K562 (cell line): Measurements from ENCODE around the gene GCC1. TPM values are rescaled to one million over a fixed set of nuclear protein-coding genes. Genes with fewer than 3 reads are reported as not detected.

ENCODE experiments used
- ATAC-seq: fragments of 200-7000 bp; cut with Tn5 transposase; 3 replicates; pipeline ENCODE4 v1.9.1; 2020; ENCODE audit warnings: moderate library complexity
- BruUV-seq: library from RNA; stranded (reverse); fragments of 400-500 nt; replicated peaks from 2 replicates; lab custom pipeline; 2021; lab: Mats Ljungman, UMichigan
- CTCF ChIA-PET: fragments of 300-600 bp; formaldehyde crosslinking; extraction: SDS; loops from one replicate; lab custom pipeline; 2021; ENCODE audit warnings: low intra/inter-chr PET ratio; lab: Yijun Ruan, JAX
- POLR2A ChIA-PET: fragments of 300-600, 350-650 bp; sonication (Branson Sonifier 250); formaldehyde crosslinking; extraction: SDS; loops from one replicate; lab custom pipeline; 2021; ENCODE audit warnings: antibody characterized with exemption, inconsistent platforms; lab: Yijun Ruan, JAX
- DNase-seq, 4 experiments: peaks; one replicate each; pipeline versions ENCODE4 v3.0.0 to v3.0.0-alpha.2; 2011 to 2018; ENCODE audit warnings: low spot score in 3 of 4, mixed read lengths in 3 of 4; ENCODE audit errors: extremely low read depth in 1 of 4
- FAIRE-seq: peaks from 2 replicates; lab custom pipeline; 2011; peaks lifted over from hg19 to GRCh38; lab: Jason Lieb, UNC
- H2AFZ ChIP-seq: 2 replicates; pipeline ENCODE4 v1.6.0; 2011; ENCODE audit warnings: low read depth, low read length, control low read depth, inconsistent platforms
- H3K27ac ChIP-seq: fragments of 200-600 bp; 3 replicates; pipeline ENCODE4 v1.8.0; 2011; ENCODE audit warnings: low read depth, mild to moderate bottlenecking, control low read depth, inconsistent platforms, low read length, moderate library complexity, mixed read lengths; ENCODE audit errors: extremely low read depth
- H3K27me3 ChIP-seq, 2 experiments: fragments of 300-600 bp in 1 of 2; 2 replicates in 1 of 2; 3 replicates in 1 of 2; pipeline versions ENCODE4 v1.6.0 to v1.8.0; 2011; ENCODE audit warnings: inconsistent platforms in 2 of 2, low read length in 2 of 2, mild to moderate bottlenecking in 1 of 2, mixed read lengths in 1 of 2, moderate library complexity in 1 of 2; ENCODE audit not compliant: control insufficient read depth in 2 of 2, insufficient read depth in 2 of 2
- H3K36me3 ChIP-seq: fragments of 300-600 bp; 3 replicates; pipeline ENCODE4 v1.8.0; 2011; ENCODE audit warnings: mild to moderate bottlenecking, low read length, inconsistent platforms; ENCODE audit not compliant: control insufficient read depth, insufficient read depth
- H3K4me1 ChIP-seq, 2 experiments: fragments of 200-600 bp in 1 of 2; replicated peaks in 1 of 2; 2 replicates in 1 of 2; 3 replicates in 1 of 2; pipeline versions ENCODE4 v1.5.1 to v1.8.0; 2011; ENCODE audit warnings: inconsistent platforms in 2 of 2, low read length in 2 of 2, mild to moderate bottlenecking in 1 of 2, mixed read lengths in 1 of 2, moderate library complexity in 1 of 2; ENCODE audit not compliant: control insufficient read depth in 2 of 2, insufficient read depth in 2 of 2
- H3K4me2 ChIP-seq: 2 replicates; pipeline ENCODE4 v1.6.1; 2011; ENCODE audit warnings: low read length, control low read depth, inconsistent platforms, mixed read lengths; ENCODE audit not compliant: insufficient read depth
- H3K4me3 ChIP-seq: fragments of 200-600 bp; sonication (generic), shearing (Covaris generic); 2 replicates; pipeline ENCODE4 v1.5.1; 2016; ENCODE audit warnings: control low read depth, inconsistent platforms
- H3K79me2 ChIP-seq: fragments of 200-600 bp; 3 replicates; pipeline ENCODE4 v1.8.0; 2011; ENCODE audit warnings: low read length, inconsistent platforms; ENCODE audit not compliant: control insufficient read depth, insufficient read depth
- H3K9ac ChIP-seq, 2 experiments: 2 replicates each; pipeline versions ENCODE4 v1.6.0 to v1.6.1; 2011; ENCODE audit warnings: low read depth in 2 of 2, low read length in 2 of 2, control low read depth in 1 of 2, inconsistent platforms in 1 of 2, mild to moderate bottlenecking in 1 of 2, mixed read lengths in 1 of 2; ENCODE audit not compliant: insufficient read depth in 1 of 2
- H3K9me1 ChIP-seq: one replicate; pipeline ENCODE4 v1.6.0; 2011; ENCODE audit warnings: inconsistent platforms, mild to moderate bottlenecking, low read length, moderate library complexity; ENCODE audit not compliant: control insufficient read depth, insufficient read depth
- H3K9me3 ChIP-seq: replicated peaks from 2 replicates; pipeline ENCODE4 v1.5.1; 2011; ENCODE audit warnings: low read depth, low read length, inconsistent platforms; ENCODE audit not compliant: control insufficient read depth, insufficient read depth
- H4K20me1 ChIP-seq: replicated peaks from 2 replicates; pipeline ENCODE4 v1.6.1; 2011; ENCODE audit warnings: low read length, inconsistent platforms, mixed read lengths; ENCODE audit not compliant: control insufficient read depth, insufficient read depth
- CXXC5 ChIP-seq: fragments of 250-450 bp; sonication (Bioruptor Pico); IDR thresholded peaks from 2 replicates; pipeline ENCODE4 v1.8.0; 2022; ENCODE audit warnings: inconsistent platforms, mild to moderate bottlenecking, moderate library complexity
- FOXK2 ChIP-seq, 2 experiments: fragments of 450-650 bp; IDR thresholded peaks in 1 of 2; conservative IDR thresholded peaks in 1 of 2; 2 replicates each; pipeline ENCODE4 v1.6.1; 2016; ENCODE audit warnings: low read depth in 2 of 2, mild to moderate bottlenecking in 1 of 2
- GMEB1 ChIP-seq: fragments of 250-450 bp; sonication (Bioruptor Pico); IDR thresholded peaks from 2 replicates; pipeline ENCODE4 v1.4.0; 2020; ENCODE audit warnings: mild to moderate bottlenecking
- HMG20B ChIP-seq: fragments of 250-450 bp; sonication (Bioruptor Pico); IDR thresholded peaks from 2 replicates; pipeline ENCODE4 v1.5.0; 2021; ENCODE audit warnings: mild to moderate bottlenecking
- KLF10 ChIP-seq: fragments of 250-450 bp; sonication (Bioruptor Pico); IDR thresholded peaks from 2 replicates; pipeline ENCODE4 v1.6.1; 2021; ENCODE audit warnings: matching md5 sums
- KLF13 ChIP-seq: fragments of 450-650 bp; IDR thresholded peaks from 2 replicates; pipeline ENCODE4 v1.6.1; 2016; ENCODE audit warnings: missing genetic modification characterization, low read depth, mild to moderate bottlenecking, missing compliant biosample characterization, moderate library complexity, borderline replicate concordance
- LCOR ChIP-seq: sonication (generic); formaldehyde crosslinking; IDR thresholded peaks from 2 replicates; pipeline ENCODE4 v1.8.0; 2022; ENCODE audit warnings: mild to moderate bottlenecking, missing genetic modification reagents
- NR2C2 ChIP-seq, 2 experiments: fragments of 200-800 bp in 1 of 2; sonication (Bioruptor generic) in 1 of 2; sonication (generic) in 1 of 2; formaldehyde crosslinking in 1 of 2; IDR thresholded peaks; 2 replicates each; pipeline versions ENCODE4 v1.6.1 to v1.8.0; 2016 to 2022; ENCODE audit warnings: mild to moderate bottlenecking in 1 of 2, missing compliant biosample characterization in 1 of 2, missing genetic modification characterization in 1 of 2, missing genetic modification reagents in 1 of 2
- STAT5B ChIP-seq: fragments of 250-450 bp; sonication (Bioruptor Pico); IDR thresholded peaks from 2 replicates; pipeline ENCODE4 v1.8.0; 2021; ENCODE audit warnings: mild to moderate bottlenecking, inconsistent platforms
- TRIM25 ChIP-seq: fragments of 450-650 bp; IDR thresholded peaks from 2 replicates; pipeline ENCODE4 v1.7.0; 2016; ENCODE audit warnings: borderline replicate concordance
- XRCC4 ChIP-seq: IDR thresholded peaks from one replicate; pipeline ENCODE4 v1.6.1; 2011; ENCODE audit not compliant: insufficient read depth, insufficient read length; ENCODE audit errors: extremely low read depth
- ZNF592 ChIP-seq: fragments of 450-650 bp; IDR thresholded peaks from 2 replicates; pipeline ENCODE4 v1.6.1; 2017; ENCODE audit warnings: antibody characterized with exemption, mild to moderate bottlenecking
- ZSCAN29 ChIP-seq: fragments of 450-650 bp; IDR thresholded peaks from 2 replicates; pipeline ENCODE4 v1.6.1; 2017
- WGBS: fragments of 100-300 bp; shearing (Covaris generic); methylation state at CpG from one replicate; pipeline ENCODE4 v1.1.6; 2016; ENCODE audit warnings: low coverage, mixed read lengths; ENCODE audit not compliant: insufficient coverage; ENCODE audit errors: missing lambda C conversion rate; 5-methylcytosine and 5-hydroxymethylcytosine counted together
- in situ Hi-C: fragments of 300-500 bp; cut with MboI; formaldehyde crosslinking; loops from 4 replicates; pipeline ENCODE4 v1.15.0; 2018; ENCODE audit warnings: inconsistent platforms, mixed read lengths
- intact Hi-C: fragments of 100-400 bp; cut with micrococcal nuclease; formaldehyde crosslinking; loops from 2 replicates; pipeline ENCODE4 v1.14.2; 2022
- polyA plus RNA-seq, 8 experiments: library from polyadenylated mRNA; depleted of rRNA in 4 of 8; stranded (reverse) in 5 of 8; unstranded in 3 of 8; fragments of >200 nt; fragmentation: Nextera tagmentation in 2 of 8; fragmentation: Illumina TruSeq in 1 of 8; extraction: Ambion mirVana in 2 of 8; extraction: Trizol in 1 of 8; gene quantifications; 2 replicates each; pipeline versions ENCODE4 v1.2.1 to v1.2.3, GENCODE V29; 2011 to 2014; ENCODE audit warnings: inconsistent platforms in 1 of 8, missing spikeins in 1 of 8
- total RNA-seq, 7 experiments: library from RNA; depleted of rRNA in 6 of 7; stranded (reverse); fragments of >200 nt in 6 of 7; fragmentation: Illumina TruSeq in 2 of 7; extraction: Trizol in 2 of 7; gene quantifications; 2 replicates each; pipeline versions ENCODE4 v1.2.1 to v1.2.3, GENCODE V29; 2011 to 2021; ENCODE audit warnings: low replicate concordance in 1 of 7

GCC1 gene
- total and polyA plus RNA-seq, 9 of the 15 experiments (the other 6 are each of a cell fraction or from before 2014, with no cell fraction given), result 1.9 to 19.8 (median 10.9) TPM

- Histone ChIP-seq H4K20me1 (peaks cover 6% of the 10 kb centered on the region; the same call in 1 of the 2 replicates), H3K36me3 (peaks cover 31% of the 10 kb centered on the region; the same call in 2 of the 3 replicates), H3K4me2 (peak within 1 kb of the TSS; percentile 93), H3K9me3 (peaks cover 6% of the 10 kb centered on the region; the same call in 1 of the 2 replicates), H3K9me1 (peaks cover 10% of the 10 kb centered on the region), H3K9ac (peak within 1 kb of the TSS; percentile 82 to 96), H3K4me3 (peak within 1 kb of the TSS; percentile 89), H3K79me2 (peaks cover 34% of the 10 kb centered on the region), H3K4me1 (peaks cover 28 to 46% of the 10 kb centered on the region in 2 experiments; a peak in 4 of 5 replicates), H2AFZ (peak within 1 kb of the TSS; percentile 96), H3K27ac (peak within 1 kb of the TSS; percentile 81), H3K27me3 (no peaks in the 10 kb centered on the region)
- intact Hi-C loops, result loop anchor here (5.0 kb wide), 1 partner anchor 64 kb away; the partner anchor contains the start of gene SND1
- in situ Hi-C loops, result no loop called here
- peak; percentile 86 for ATAC-seq
- under 1% methylated on average over 46 of the region's 77 CpGs for WGBS
- CTCF ChIA-PET, result no interaction called here
- FAIRE-seq, result no peak
- peak; percentile 93 to 99 (median 98) for DNase-seq
- POLR2A ChIA-PET, result interaction anchor here (0.6 to 1.4 kb wide), 3 partner anchors 9 to 32 kb away, joined by 3 to 5 read pairs (median 3); no protein-coding TSS in a partner anchor
- BruUV-seq, result no TSS peak
- TF ChIP-seq FOXK2 (conservative IDR thresholded peaks at IDR 0.05 in 1 of 2, IDR thresholded peaks at IDR 0.05 in 1 of 2; ENCODE audit: low read depth in 2 of 2), result no peak
- TF ChIP-seq GMEB1 (CRISPR knock-in tag), result no peak
- no peak for TF ChIP-seq STAT5B (CRISPR knock-in tag)
- peak; percentile 70 for TF ChIP-seq CXXC5 (CRISPR knock-in tag)
- TF ChIP-seq ZSCAN29, result no peak
- TF ChIP-seq XRCC4, result no peak
- no peak for TF ChIP-seq HMG20B (CRISPR knock-in tag)
- TF ChIP-seq NR2C2 (CRISPR knock-in tag; IDR thresholded peaks at IDR 0.05), result no peak
- TF ChIP-seq NR2C2 (tag; IDR thresholded peaks at IDR 0.05), result no peak
- 0 out of 2 replicates have a peak, but pooled peaks have one; percentile 18 for TF ChIP-seq KLF13 (tag)
- 0 out of 2 replicates have a peak, but pooled peaks have one; percentile 17 for TF ChIP-seq LCOR (CRISPR knock-in tag)
- TF ChIP-seq TRIM25, result no peak
- 0 out of 2 replicates have a peak, but pooled peaks have one; percentile 52 for TF ChIP-seq ZNF592
- TF ChIP-seq KLF10, result no peak
Measured at GRCh38 chr7:127588019-127588696, 2.8 kb upstream of the GCC1 start, which contains the start of gene ARF5. TSS of gene ARF5 (plus strand) at chr7:127588411. CDS start at chr7:127588499, 88 bp downstream.
